IMR-90 (cell line): ENCODE measurements around the gene BANP. TPM values are rescaled to one million over a fixed set of nuclear protein-coding genes. Genes with fewer than 3 reads are reported as not detected.
"Not testable (repeated sequence)": the region's sequence is repeated elsewhere in the genome, so short reads cannot be mapped to it uniquely, and the experiment has no call there.

ENCODE experiments used
- ATAC-seq: fragments of 200-7000 bp; cut with Tn5 transposase; 2 replicates; pipeline ENCODE4 v1.9.1; 2020; ENCODE audit warnings: low read depth, mild to moderate bottlenecking, moderate library complexity
- BruUV-seq: library from RNA; stranded (reverse); fragments of 400-500 nt; replicated peaks from 2 replicates; lab custom pipeline; 2021; lab: Mats Ljungman, UMichigan
- CTCF ChIA-PET: fragments of 300-600 bp; formaldehyde crosslinking; extraction: SDS; loops from one replicate; lab custom pipeline; 2021; ENCODE audit warnings: antibody characterized with exemption; lab: Yijun Ruan, JAX
- POLR2A ChIA-PET: fragments of 300-600 bp; sonication (Branson Sonifier 250); formaldehyde crosslinking; loops from one replicate; lab custom pipeline; 2022; ENCODE audit warnings: antibody characterized with exemption; ENCODE audit not compliant: unreplicated experiment; lab: Charles Lee
- DNase-seq: peaks from one replicate; pipeline ENCODE4 v3.0.0; 2013
- H2AFZ ChIP-seq: replicated peaks from 2 replicates; pipeline ENCODE3; 2013; ENCODE audit warnings: low read length, mild to moderate bottlenecking; ENCODE audit not compliant: poor library complexity
- H2AK5ac ChIP-seq: 2 replicates; pipeline ENCODE4 v1.6.1; 2013; ENCODE audit warnings: low read depth, low read length, inconsistent platforms
- H2AK9ac ChIP-seq: replicated peaks from 2 replicates; pipeline ENCODE3; 2013; ENCODE audit warnings: mild to moderate bottlenecking, low read depth, low read length, moderate library complexity; ENCODE audit not compliant: poor library complexity
- H2BK120ac ChIP-seq: 2 replicates; pipeline ENCODE4 v1.6.1; 2013; ENCODE audit warnings: low read depth, low read length, inconsistent platforms
- H2BK15ac ChIP-seq: 3 replicates; pipeline ENCODE4 v1.6.1; 2013; ENCODE audit warnings: low read depth, low read length, inconsistent platforms
- H2BK20ac ChIP-seq: 2 replicates; pipeline ENCODE4 v1.6.1; 2013; ENCODE audit warnings: low read depth, mild to moderate bottlenecking, inconsistent platforms, low read length, moderate library complexity
- H2BK5ac ChIP-seq: 2 replicates; pipeline ENCODE4 v1.6.1; 2013; ENCODE audit warnings: mild to moderate bottlenecking, low read depth, low read length, inconsistent platforms; ENCODE audit not compliant: poor library complexity, severe bottlenecking
- H3K14ac ChIP-seq: replicated peaks from 2 replicates; pipeline ENCODE4 v1.6.1; 2013; ENCODE audit warnings: low read depth, low read length, inconsistent platforms
- H3K18ac ChIP-seq: 2 replicates; pipeline ENCODE4 v1.6.1; 2013; ENCODE audit warnings: low read depth, low read length, control low read depth
- H3K23ac ChIP-seq: 2 replicates; pipeline ENCODE4 v1.6.1; 2013; ENCODE audit warnings: low read depth, low read length, inconsistent platforms
- H3K27ac ChIP-seq: 2 replicates; pipeline ENCODE4 v1.5.1; 2013; ENCODE audit warnings: mild to moderate bottlenecking, control low read depth, low read length; ENCODE audit not compliant: insufficient read depth
- H3K27me3 ChIP-seq: 2 replicates; pipeline ENCODE4 v1.6.1; 2013; ENCODE audit warnings: low read length; ENCODE audit not compliant: control insufficient read depth, insufficient read depth
- H3K36me3 ChIP-seq: 2 replicates; pipeline ENCODE4 v1.6.1; 2013; ENCODE audit warnings: low read length, mixed read lengths; ENCODE audit not compliant: control insufficient read depth, insufficient read depth
- H3K4ac ChIP-seq: 2 replicates; pipeline ENCODE4 v1.6.1; 2013; ENCODE audit warnings: low read depth, low read length, inconsistent platforms
- H3K4me1 ChIP-seq: 2 replicates; pipeline ENCODE4 v1.6.1; 2013; ENCODE audit warnings: low read length, mixed read lengths; ENCODE audit not compliant: control insufficient read depth, insufficient read depth
- H3K4me2 ChIP-seq: 2 replicates; pipeline ENCODE4 v1.6.1; 2013; ENCODE audit warnings: low read depth, mild to moderate bottlenecking, control low read depth, low read length, moderate library complexity
- H3K4me3 ChIP-seq: 2 replicates; pipeline ENCODE4 v1.5.1; 2013; ENCODE audit warnings: low read depth, mild to moderate bottlenecking, control low read depth, low read length, moderate library complexity; ENCODE audit not compliant: insufficient read depth
- H3K56ac ChIP-seq: 2 replicates; pipeline ENCODE4 v1.6.1; 2013; ENCODE audit warnings: low read length, inconsistent platforms; ENCODE audit not compliant: insufficient read depth; ENCODE audit errors: extremely low read depth
- H3K79me1 ChIP-seq, 2 experiments: 2 replicates each; pipeline ENCODE4 v1.6.1; 2013; ENCODE audit warnings: low read length in 2 of 2, inconsistent platforms in 1 of 2, low read depth in 1 of 2
- H3K9ac ChIP-seq: 2 replicates; pipeline ENCODE4 v1.6.1; 2013; ENCODE audit warnings: low read depth, low read length, control low read depth
- H3K9me1 ChIP-seq: 2 replicates; pipeline ENCODE4 v1.6.1; 2013; ENCODE audit warnings: low read length, inconsistent platforms; ENCODE audit not compliant: insufficient read depth
- H3K9me3 ChIP-seq: 2 replicates; pipeline ENCODE4 v1.6.1; 2013; ENCODE audit warnings: low read length; ENCODE audit not compliant: control insufficient read depth, insufficient read depth
- H4K20me1 ChIP-seq: 2 replicates; pipeline ENCODE4 v1.6.1; 2013; ENCODE audit warnings: low read length, inconsistent platforms; ENCODE audit not compliant: insufficient read depth
- H4K5ac ChIP-seq: 2 replicates; pipeline ENCODE4 v1.6.1; 2013; ENCODE audit warnings: mild to moderate bottlenecking, low read depth, low read length, control low read depth
- H4K8ac ChIP-seq, 2 experiments: 2 replicates each; pipeline ENCODE4 v1.6.1; 2013; ENCODE audit warnings: low read depth in 2 of 2, low read length in 2 of 2, control low read depth in 1 of 2, inconsistent platforms in 1 of 2
- H4K91ac ChIP-seq: 2 replicates; pipeline ENCODE4 v1.6.1; 2013; ENCODE audit warnings: low read depth, low read length, inconsistent platforms; ENCODE audit not compliant: insufficient read depth
- WGBS, 2 experiments: methylation state at CpG; one replicate each; pipeline versions ENCODE4 v1.1.5 to v1.1.7; 2013; ENCODE audit warnings: missing lambda C conversion rate in 2 of 2; ENCODE audit not compliant: insufficient read length in 1 of 2; ENCODE audit errors: extremely low coverage in 2 of 2; 5-methylcytosine and 5-hydroxymethylcytosine counted together
- dilution Hi-C: fragments of 300-500 bp; cut with HindIII; formaldehyde crosslinking; loops from one replicate; pipeline ENCODE4 v1.14.3; 2018; ENCODE audit warnings: low sequenced_read_pairs; ENCODE audit not compliant: unreplicated experiment
- in situ Hi-C: fragments of 300-500 bp; cut with MboI; formaldehyde crosslinking; loops from 3 replicates; pipeline ENCODE4 v1.14.3; 2019; ENCODE audit warnings: low sequenced_read_pairs, inconsistent platforms, mixed read lengths
- intact Hi-C: fragments of 100-400 bp; cut with micrococcal nuclease; formaldehyde crosslinking; loops from 2 replicates; pipeline ENCODE4 v1.10.0; 2022
- polyA plus RNA-seq, 3 experiments: library from polyadenylated mRNA; depleted of rRNA; stranded (reverse); fragments of >200 nt; gene quantifications; 2 replicates each; pipeline ENCODE4 v1.2.3, GENCODE V29; 2012; ENCODE audit warnings: low replicate concordance in 1 of 3
- total RNA-seq: library from RNA; depleted of rRNA; stranded (reverse); fragments of >200 nt; gene quantifications from 2 replicates; pipeline ENCODE4 v1.2.3, GENCODE V29; 2012

The BANP gene
- total and polyA plus RNA-seq, 2 of the 4 experiments (the other 2 are of a cell fraction) = 17.4 to 17.9 TPM

- WGBS, 2 experiments = 93% methylated on average over 2 of the region's 28 CpGs; no CpG with 5 or more reads in 1 of the 2 experiments
- CTCF ChIA-PET, H4K91ac ChIP-seq, H3K18ac ChIP-seq, H3K27me3 ChIP-seq, BruUV-seq, H3K4me3 ChIP-seq, H4K8ac ChIP-seq, H3K4me2 ChIP-seq, H3K9ac ChIP-seq, H2BK5ac ChIP-seq, H2AFZ ChIP-seq, H3K14ac ChIP-seq, H3K9me3 ChIP-seq, POLR2A ChIA-PET, H3K27ac ChIP-seq, H4K20me1 ChIP-seq, H3K4me1 ChIP-seq, intact Hi-C loops, H3K79me1 ChIP-seq, H4K5ac ChIP-seq, dilution Hi-C loops, H3K9me1 ChIP-seq, in situ Hi-C loops, H3K23ac ChIP-seq, H2AK5ac ChIP-seq, ATAC-seq, H2BK15ac ChIP-seq, H3K4ac ChIP-seq, DNase-seq, H2BK20ac ChIP-seq, H2BK120ac ChIP-seq, H3K56ac ChIP-seq, H2AK9ac ChIP-seq: not testable (repeated sequence)
- H3K36me3 ChIP-seq = peaks cover 20% of the 10 kb centered on the region
Observed at GRCh38 chr16:88037876-88038525, 86.8 kb downstream of the BANP start.

GRCh38 chr16:88038526-88038908 is 87.3 kb downstream of the BANP start:
- ATAC-seq, dilution Hi-C loops, H2BK15ac ChIP-seq, H3K23ac ChIP-seq, CTCF ChIA-PET, H4K91ac ChIP-seq, H2BK120ac ChIP-seq, POLR2A ChIA-PET, H3K4ac ChIP-seq, H2AFZ ChIP-seq, H3K4me2 ChIP-seq, H3K27me3 ChIP-seq, H2AK5ac ChIP-seq, H3K27ac ChIP-seq, H3K9ac ChIP-seq, H3K9me3 ChIP-seq, H3K9me1 ChIP-seq, in situ Hi-C loops, H3K14ac ChIP-seq, DNase-seq, H3K18ac ChIP-seq, H3K4me1 ChIP-seq, H3K56ac ChIP-seq, H2BK20ac ChIP-seq, H4K5ac ChIP-seq, H4K8ac ChIP-seq, H2AK9ac ChIP-seq, H4K20me1 ChIP-seq, BruUV-seq, H2BK5ac ChIP-seq, intact Hi-C loops, H3K4me3 ChIP-seq, H3K79me1 ChIP-seq: not testable (repeated sequence)
- 100% methylated on average over 2 of the region's 9 CpGs; no CpG with 5 or more reads in 1 of the 2 experiments for WGBS, 2 experiments
- H3K36me3 ChIP-seq = peaks cover 18% of the 10 kb centered on the region
